ENCODE data around the gene CALM3.

CALM3 gene

DNA sequence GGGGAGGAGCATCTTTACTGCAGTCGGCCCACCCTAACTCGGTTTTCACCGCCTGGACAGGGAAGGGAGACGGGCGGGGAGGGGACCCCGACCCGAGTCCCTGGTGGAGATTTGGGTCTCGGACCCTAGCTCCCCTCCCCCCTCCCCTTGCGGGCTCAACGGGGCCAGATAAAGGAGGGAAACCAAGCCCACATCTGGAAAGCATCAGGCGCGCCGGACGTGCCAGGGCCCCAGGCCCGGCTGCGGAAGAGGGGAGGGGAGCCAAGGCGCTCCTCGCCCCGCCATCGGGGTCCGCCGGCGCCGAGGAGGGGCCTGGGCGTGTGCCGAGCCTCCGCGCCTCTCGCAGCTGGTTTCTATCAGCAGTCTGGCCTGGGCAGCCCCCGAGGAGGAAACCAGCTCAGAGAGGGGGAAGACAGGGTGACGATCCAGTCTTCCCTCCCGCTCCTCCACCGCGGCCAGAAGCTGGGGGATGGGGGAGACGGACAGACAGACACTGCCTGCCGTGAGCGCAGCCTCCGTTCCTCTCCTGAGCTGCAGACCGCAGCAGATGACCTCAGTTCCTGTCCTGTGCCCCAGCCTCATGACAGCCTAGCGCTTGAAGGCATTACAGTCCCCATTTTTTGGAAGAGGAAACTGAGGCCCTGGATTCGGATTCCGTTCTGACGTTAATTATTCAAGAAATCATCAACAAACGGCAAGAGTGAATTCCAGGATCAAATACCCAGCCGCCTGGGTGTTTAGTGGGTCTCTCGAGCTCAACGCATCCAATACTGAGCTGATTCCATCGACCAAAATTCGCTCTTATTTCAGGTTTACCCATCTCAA, 38.4 kb downstream of the CALM3 start:
- TF ChIP-seq, protein P1, sequence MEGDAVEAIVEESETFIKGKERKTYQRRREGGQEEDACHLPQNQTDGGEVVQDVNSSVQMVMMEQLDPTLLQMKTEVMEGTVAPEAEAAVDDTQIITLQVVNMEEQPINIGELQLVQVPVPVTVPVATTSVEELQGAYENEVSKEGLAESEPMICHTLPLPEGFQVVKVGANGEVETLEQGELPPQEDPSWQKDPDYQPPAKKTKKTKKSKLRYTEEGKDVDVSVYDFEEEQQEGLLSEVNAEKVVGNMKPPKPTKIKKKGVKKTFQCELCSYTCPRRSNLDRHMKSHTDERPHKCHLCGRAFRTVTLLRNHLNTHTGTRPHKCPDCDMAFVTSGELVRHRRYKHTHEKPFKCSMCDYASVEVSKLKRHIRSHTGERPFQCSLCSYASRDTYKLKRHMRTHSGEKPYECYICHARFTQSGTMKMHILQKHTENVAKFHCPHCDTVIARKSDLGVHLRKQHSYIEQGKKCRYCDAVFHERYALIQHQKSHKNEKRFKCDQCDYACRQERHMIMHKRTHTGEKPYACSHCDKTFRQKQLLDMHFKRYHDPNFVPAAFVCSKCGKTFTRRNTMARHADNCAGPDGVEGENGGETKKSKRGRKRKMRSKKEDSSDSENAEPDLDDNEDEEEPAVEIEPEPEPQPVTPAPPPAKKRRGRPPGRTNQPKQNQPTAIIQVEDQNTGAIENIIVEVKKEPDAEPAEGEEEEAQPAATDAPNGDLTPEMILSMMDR (IDR thresholded peaks at IDR 0.05; ENCODE audit: extremely low read depth, missing control alignments): no peak
- peak; percentile 59 for DNase-seq (ENCODE audit: low spot score)

DNA sequence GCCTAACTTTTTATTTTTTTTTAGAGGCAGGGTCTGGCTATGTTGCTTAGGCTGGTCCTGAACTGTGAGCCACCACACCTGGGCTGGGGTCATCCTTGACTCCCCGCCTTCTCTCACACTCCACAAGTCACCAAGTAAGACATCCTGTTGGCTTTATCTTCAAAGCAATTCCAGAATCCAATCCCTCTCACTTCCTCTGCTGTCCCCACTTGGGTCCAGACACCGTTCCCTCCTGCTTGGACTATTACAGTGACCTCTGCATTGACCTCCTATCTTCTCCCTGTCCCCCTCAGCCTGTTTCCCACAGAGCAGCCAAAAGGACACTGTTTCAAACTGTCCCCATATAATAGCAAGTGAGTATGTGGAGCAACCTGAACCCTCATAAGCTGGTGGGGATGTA, 39.5 kb downstream of the CALM3 start:
- TF ChIP-seq, protein P1 (IDR thresholded peaks at IDR 0.05; ENCODE audit: extremely low read depth, missing control alignments): no peak
- DNase-seq (ENCODE audit: low spot score): peak; percentile 9

DNA sequence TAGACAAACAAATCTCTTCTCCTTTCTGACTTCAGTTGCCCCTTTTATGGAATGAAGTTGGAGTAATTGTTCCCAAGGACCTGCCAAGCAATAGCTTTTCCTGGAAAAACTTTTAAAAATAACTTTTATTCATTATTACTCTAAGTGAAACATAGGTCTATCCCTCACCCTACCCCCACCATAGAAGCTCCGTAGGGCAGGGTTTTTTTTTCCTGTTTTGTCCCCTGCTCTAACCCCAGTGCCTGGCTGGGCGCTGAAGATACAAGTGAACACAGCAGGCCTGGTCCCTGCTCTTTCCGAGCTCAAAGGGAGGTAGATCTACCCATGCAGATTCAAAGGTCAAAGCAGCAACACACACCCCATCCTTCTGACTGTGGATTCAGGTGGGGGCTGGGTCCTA, 43.6 kb downstream of the CALM3 start:
- no peak for DNase-seq (ENCODE audit: low spot score)
- TF ChIP-seq, protein P1 (IDR thresholded peaks at IDR 0.05; ENCODE audit: extremely low read depth, missing control alignments): no peak

DNA sequence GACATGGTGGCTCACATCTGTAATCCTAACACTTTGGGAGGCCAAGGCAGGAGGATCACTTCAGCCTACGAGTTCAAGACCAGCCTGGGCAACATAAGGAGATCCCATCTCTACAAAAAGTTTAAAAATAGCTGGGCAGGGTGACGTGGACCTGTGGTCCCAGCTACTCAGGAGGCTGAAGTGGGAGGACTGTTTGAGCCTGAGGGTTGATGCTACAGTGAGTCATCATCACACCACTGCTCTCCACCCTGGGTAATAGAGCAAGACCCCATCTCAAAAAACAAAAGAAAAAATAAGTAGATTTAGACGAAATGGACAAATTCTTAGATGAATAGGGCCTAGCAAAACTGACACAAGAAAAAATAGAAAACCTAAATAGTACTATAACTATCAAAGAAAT, 45.3 kb downstream of the CALM3 start:
- TF ChIP-seq, protein P1 (IDR thresholded peaks at IDR 0.05; ENCODE audit: extremely low read depth, missing control alignments): no peak
- no peak for DNase-seq (ENCODE audit: low spot score)

DNA sequence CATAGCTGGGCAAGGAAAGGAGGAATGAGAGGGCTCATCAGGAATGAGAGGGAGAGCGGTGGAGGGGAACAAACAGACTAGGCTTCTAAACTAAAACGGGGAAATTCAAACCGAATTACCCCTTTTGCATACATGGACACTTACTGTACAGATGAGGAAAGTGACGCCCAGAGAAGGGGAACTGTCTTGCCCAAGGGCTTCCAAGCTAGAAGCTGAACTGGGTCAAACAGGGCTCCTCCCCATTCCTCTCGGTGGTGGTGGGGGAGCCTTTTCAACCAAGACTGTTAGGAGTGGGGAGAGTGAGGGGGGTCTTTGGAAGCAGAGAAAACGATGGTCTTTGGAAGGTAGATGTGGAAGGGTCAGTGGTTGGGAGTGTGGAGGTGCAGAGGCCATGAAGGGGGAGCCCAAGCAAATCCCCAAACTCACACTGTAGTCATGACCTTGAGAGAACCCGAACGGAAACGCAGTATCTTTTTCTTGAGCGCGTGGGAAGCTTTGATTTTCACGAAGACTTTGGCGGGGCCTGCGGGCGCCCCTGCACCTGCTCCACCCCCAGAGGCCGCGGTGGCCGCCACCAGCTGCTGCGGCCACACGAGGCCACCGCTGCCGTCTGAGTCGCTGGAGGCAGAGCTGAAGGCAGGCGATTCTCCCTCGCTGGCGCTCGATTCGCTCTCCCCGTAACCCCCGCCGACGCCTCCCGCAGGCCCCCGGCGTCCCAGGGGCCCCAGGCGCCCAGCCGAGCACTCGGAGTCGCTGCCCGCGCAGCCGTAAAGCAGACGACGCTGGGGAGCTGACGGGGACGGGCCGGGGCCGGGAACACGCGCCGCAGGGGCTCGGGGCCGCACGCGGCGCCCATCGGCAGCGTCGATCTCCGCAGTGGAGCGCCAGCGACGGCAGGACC, 47.2 kb downstream of the CALM3 start:
- peak; percentile 67 for DNase-seq (ENCODE audit: low spot score)
- TF ChIP-seq, protein P1 (IDR thresholded peaks at IDR 0.05; ENCODE audit: extremely low read depth, missing control alignments): no peak

DNA sequence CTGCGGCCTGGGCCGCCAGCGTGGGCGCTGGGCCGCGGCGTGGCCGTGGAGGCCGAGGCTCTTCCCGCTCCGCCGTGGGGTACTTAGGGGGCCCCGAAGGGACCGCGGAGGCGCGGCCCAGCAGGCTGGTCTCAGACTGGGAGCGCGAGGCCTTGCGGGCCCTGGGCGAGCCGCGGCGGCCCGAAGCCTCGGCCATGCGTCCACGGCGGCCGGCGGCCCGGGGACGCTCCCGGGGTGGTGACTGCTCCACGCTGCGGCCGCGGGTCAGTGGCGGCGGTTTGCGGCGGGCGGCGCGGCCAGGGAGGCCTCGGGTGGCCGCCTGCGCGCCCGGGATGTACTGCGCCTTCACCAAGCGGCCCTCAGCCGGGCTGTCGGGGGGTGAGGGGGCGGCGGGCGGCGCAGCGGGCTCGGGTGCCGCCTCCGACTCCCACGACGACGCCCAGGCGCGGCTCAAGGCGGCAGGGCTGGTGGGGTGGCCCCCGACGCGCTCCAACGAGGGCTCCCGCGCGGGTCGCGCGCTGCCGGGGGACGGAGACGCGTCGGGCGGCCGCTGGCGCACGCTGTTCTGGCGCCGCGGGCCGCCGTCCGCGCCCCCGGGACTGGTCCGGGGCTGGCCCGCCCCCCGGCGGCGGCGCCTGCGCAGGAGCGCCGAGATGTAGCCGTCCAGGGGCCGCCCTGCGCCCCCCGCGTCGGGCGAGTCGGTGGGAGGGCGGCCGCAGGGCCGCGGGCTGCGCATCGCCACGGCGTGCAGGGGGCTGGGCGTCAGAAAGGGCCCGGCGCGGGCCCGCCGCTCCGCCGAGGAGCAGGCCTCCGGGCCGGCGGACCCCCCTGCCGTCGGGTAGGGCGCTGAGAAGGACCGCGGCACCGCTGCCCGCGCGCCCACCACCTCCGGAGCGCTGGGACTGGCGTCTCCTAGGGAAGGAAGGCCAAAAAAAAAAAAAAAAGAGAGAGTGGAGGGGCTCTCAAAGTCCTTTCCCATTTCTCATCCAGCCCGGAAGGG, 48.1 kb downstream of the CALM3 start:
- TF ChIP-seq, protein P1 (IDR thresholded peaks at IDR 0.05; ENCODE audit: extremely low read depth, missing control alignments): no peak
- peak; percentile 25 for DNase-seq (ENCODE audit: low spot score)

All from GM20000 (cell line).